Adipocyte (in vitro differentiated cells): ENCODE measurements around the gene IGF1R.

Experiments
- DNase-seq: peaks from one replicate; pipeline ENCODE4 v3.0.0-alpha.2; 2015; ENCODE audit warnings: low read depth
- H3K27me3 ChIP-seq: replicated peaks from 2 replicates; pipeline ENCODE4 v1.7.0; 2013; ENCODE audit warnings: mild to moderate bottlenecking, low read length, moderate library complexity; ENCODE audit not compliant: control insufficient read depth, insufficient read depth
- H3K36me3 ChIP-seq: 2 replicates; pipeline ENCODE4 v1.7.0; 2013; ENCODE audit warnings: low read length, mild to moderate bottlenecking, moderate library complexity; ENCODE audit not compliant: control insufficient read depth, insufficient read depth, severe bottlenecking
- H3K4me1 ChIP-seq: 2 replicates; pipeline ENCODE4 v1.7.0; 2013; ENCODE audit warnings: mild to moderate bottlenecking, low read length, moderate library complexity; ENCODE audit not compliant: control insufficient read depth, insufficient read depth
- H3K4me3 ChIP-seq: 2 replicates; pipeline ENCODE4 v1.7.0; 2013; ENCODE audit warnings: mild to moderate bottlenecking, low read length, moderate library complexity
- H3K9ac ChIP-seq: 2 replicates; pipeline ENCODE4 v1.7.0; 2013; ENCODE audit warnings: mild to moderate bottlenecking, low read length, moderate library complexity
- H3K9me3 ChIP-seq: 2 replicates; pipeline ENCODE4 v1.7.0; 2013; ENCODE audit warnings: mild to moderate bottlenecking, low read length, moderate library complexity; ENCODE audit not compliant: control insufficient read depth

Gene IGF1R

GRCh38 chr15:98692213-98692612 is 43.9 kb downstream of the IGF1R start:
- H3K9me3 ChIP-seq, result no peaks in the 10 kb centered on the region
- no peak overlapping the region for H3K9ac ChIP-seq
- peaks cover 23% of the 10 kb centered on the region for H3K4me1 ChIP-seq
- no peaks in the 10 kb centered on the region for H3K27me3 ChIP-seq
- no peaks in the 10 kb centered on the region for H3K36me3 ChIP-seq
- H3K4me3 ChIP-seq, result no peak overlapping the region
- DNase-seq, result no peak

DNA sequence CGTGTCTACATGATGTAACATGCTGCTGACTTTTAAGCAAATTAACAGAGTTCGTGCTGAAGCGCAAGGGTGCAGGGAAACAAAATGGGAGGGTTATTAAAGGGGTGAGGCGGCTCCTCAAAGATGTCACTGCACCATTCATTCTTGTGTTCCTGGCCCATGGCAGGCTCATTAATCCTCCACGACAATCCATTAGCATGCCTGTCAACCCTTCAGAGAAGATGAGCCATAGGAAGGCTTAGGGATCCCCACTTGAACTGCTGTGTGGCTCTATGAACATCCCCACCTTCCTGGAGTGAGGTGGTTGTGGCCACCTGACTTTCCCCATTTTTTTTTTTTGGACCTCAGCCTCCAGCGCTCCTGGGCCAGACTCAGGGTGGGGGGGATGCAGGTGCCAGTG is 45.8 kb downstream of the IGF1R start:
- Histone ChIP-seq H3K9ac (no peak overlapping the region), H3K9me3 (no peaks in the 10 kb centered on the region), H3K27me3 (no peaks in the 10 kb centered on the region), H3K4me3 (no peak overlapping the region), H3K4me1 (peaks cover 13% of the 10 kb centered on the region), H3K36me3 (no peaks in the 10 kb centered on the region)
- no peak for DNase-seq

GRCh38 chr15:98698792-98699191 is 50.5 kb downstream of the IGF1R start:
- H3K4me3 ChIP-seq, result no peak overlapping the region
- H3K9me3 ChIP-seq, result no peaks in the 10 kb centered on the region
- H3K9ac ChIP-seq, result no peak overlapping the region
- no peaks in the 10 kb centered on the region for H3K36me3 ChIP-seq
- no peak for DNase-seq
- no peaks in the 10 kb centered on the region for H3K27me3 ChIP-seq
- peaks cover 10% of the 10 kb centered on the region for H3K4me1 ChIP-seq

- Histone ChIP-seq H3K4me1 (peaks cover 11% of the 10 kb centered on the region), H3K9ac (no peak overlapping the region), H3K4me3 (no peak overlapping the region), H3K36me3 (no peaks in the 10 kb centered on the region), H3K27me3 (no peaks in the 10 kb centered on the region), H3K9me3 (no peaks in the 10 kb centered on the region)
- no peak for DNase-seq
These were observed 51.5 kb downstream of the IGF1R start for GRCh38 chr15:98699591-98700424.

- no peak overlapping the region for H3K9ac ChIP-seq
- H3K9me3 ChIP-seq, result no peaks in the 10 kb centered on the region
- no peak overlapping the region for H3K4me3 ChIP-seq
- H3K4me1 ChIP-seq, result peaks cover 11% of the 10 kb centered on the region
- H3K27me3 ChIP-seq, result no peaks in the 10 kb centered on the region
- no peak for DNase-seq
- H3K36me3 ChIP-seq, result no peaks in the 10 kb centered on the region
These were observed 52.2 kb downstream of the IGF1R start for GRCh38 chr15:98700519-98700918.

DNA sequence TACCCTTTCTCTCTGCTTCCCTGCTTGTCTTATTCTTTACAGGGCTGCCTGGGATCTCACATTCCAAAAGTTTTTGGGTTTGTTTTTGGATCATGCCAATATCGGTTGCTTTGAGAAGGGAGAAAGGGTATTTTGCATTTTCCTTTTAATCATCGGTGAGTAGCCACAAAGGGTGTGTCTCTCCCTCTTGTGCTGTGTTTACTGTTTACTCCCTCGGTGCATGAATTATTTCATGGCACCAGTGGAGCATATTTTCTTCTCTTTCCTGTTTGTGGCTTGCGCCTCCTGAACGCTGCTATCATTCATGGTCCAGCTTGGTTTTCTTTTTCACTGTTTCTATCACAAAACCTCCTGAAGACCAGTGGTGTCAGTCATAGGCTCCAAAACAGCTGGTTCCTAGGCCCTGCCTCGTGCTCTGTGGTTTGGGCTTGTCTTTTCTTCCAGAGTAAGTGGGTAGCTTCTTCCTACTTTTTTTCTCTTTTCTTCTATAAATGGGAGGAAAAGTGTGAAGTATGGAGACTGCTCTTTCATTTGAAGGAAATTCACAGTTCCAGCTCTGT is 54.9 kb downstream of the IGF1R start:
- Histone ChIP-seq H3K4me1 (peaks cover 11% of the 10 kb centered on the region), H3K36me3 (peaks cover 6% of the 10 kb centered on the region), H3K27me3 (no peaks in the 10 kb centered on the region), H3K4me3 (no peak overlapping the region), H3K9me3 (no peaks in the 10 kb centered on the region), H3K9ac (no peak overlapping the region)
- no peak for DNase-seq

DNA sequence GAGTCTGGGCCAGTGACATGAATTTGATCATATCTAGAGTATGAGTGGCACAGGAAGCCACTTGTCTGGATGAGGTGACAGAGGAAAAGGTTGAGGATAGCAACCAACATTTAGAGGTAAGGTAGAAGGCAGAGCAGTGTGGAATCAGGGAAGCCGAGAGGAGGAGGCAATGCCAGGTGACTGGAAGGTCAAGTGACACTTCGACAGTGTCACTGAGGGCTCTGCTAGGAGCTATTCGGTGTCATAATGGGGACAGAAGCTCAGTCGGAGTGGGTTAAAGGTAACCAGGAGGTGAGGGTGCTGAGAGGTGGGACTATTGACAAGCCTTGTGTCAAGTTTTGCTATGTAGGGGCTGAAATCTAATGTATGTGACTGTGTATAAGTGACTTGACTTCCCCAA is 56.7 kb downstream of the IGF1R start:
- Histone ChIP-seq H3K9me3 (no peaks in the 10 kb centered on the region), H3K36me3 (peaks cover 6% of the 10 kb centered on the region), H3K4me3 (no peak overlapping the region), H3K27me3 (no peaks in the 10 kb centered on the region), H3K9ac (no peak overlapping the region), H3K4me1 (peaks cover 11% of the 10 kb centered on the region)
- no peak for DNase-seq

DNA sequence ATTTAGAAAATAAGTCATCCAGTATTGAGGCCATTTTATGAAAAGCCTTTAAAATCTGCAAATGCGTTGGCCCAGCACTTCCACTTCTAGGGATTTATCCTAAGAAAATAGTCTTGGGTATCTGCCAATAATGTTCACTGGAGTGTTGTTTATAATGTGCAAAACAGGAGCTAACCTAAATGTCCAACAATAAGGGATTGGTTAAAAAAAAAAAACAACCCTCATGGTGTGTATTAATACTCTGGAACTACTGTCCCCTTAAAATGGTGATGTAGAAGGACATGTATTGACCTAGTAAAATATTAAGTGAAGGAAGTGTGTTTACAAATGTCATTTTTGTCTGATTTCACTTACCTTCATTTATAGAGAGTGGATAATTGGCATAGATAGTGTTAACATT is 58.0 kb downstream of the IGF1R start:
- no peak overlapping the region for H3K9ac ChIP-seq
- peaks cover 11% of the 10 kb centered on the region for H3K4me1 ChIP-seq
- H3K4me3 ChIP-seq, result no peak overlapping the region
- no peaks in the 10 kb centered on the region for H3K9me3 ChIP-seq
- H3K27me3 ChIP-seq, result no peaks in the 10 kb centered on the region
- H3K36me3 ChIP-seq, result peaks cover 6% of the 10 kb centered on the region
- no peak for DNase-seq

- no peak overlapping the region for H3K9ac ChIP-seq
- H3K4me3 ChIP-seq, result no peak overlapping the region
- H3K4me1 ChIP-seq, result peaks cover 11% of the 10 kb centered on the region
- peaks cover 6% of the 10 kb centered on the region for H3K36me3 ChIP-seq
- DNase-seq, result no peak
- no peaks in the 10 kb centered on the region for H3K9me3 ChIP-seq
- no peaks in the 10 kb centered on the region for H3K27me3 ChIP-seq
These were observed 58.6 kb downstream of the IGF1R start for GRCh38 chr15:98706986-98707385.

DNA sequence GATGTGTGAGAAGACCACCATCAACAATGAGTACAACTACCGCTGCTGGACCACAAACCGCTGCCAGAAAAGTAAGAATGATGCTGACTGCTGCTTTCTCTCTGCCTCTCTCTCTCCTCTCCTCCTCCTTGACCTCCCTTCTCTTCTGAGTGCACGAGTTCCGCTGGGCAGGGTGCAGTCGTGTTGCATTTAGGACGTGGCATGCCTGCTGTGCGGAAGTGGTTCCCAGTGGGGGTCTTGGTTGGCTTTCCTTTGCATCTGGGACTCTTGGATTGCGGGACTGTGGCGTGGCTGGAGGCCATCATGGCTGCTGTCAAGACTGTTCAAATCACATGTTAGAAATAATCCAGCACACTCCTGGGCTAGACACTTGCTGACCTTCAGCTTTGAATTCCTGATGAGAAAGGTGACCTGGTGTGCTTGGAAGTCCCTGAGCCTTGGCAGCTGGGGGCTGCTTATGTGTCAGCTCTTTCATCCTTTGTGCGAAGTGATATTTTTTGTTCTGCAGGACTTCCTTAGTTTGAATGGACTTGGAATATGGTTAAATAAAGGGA is 59.8 kb downstream of the IGF1R start:
- Histone ChIP-seq H3K36me3 (peaks cover 6% of the 10 kb centered on the region), H3K4me1 (peaks cover 8% of the 10 kb centered on the region), H3K9ac (no peak overlapping the region), H3K27me3 (no peaks in the 10 kb centered on the region), H3K4me3 (no peak overlapping the region), H3K9me3 (no peaks in the 10 kb centered on the region)
- no peak for DNase-seq

DNA sequence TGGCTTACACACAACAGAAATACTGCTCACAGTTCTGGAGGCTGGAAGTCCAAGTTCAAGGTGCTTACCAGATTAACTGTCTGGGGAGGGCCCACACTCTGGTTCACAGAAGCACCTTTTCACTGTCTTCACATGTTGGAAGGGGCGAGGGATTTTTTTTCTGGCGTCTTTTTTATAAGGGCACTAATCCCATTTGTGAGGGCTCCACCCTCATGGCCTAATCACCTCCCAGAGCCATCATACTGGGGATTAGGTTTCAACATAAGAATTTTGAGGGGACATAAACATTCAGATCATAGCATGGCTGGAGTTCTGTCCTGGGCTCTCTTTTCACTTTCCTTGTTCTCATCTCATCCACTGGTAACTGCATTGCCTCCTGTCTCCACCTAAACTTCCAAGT is 63.5 kb downstream of the IGF1R start:
- no peak overlapping the region for H3K9ac ChIP-seq
- no peaks in the 10 kb centered on the region for H3K27me3 ChIP-seq
- H3K4me1 ChIP-seq, result peaks cover 7% of the 10 kb centered on the region
- DNase-seq, result no peak
- no peaks in the 10 kb centered on the region for H3K9me3 ChIP-seq
- peaks cover 6% of the 10 kb centered on the region for H3K36me3 ChIP-seq
- no peak overlapping the region for H3K4me3 ChIP-seq
